Smooth muscle cell of the brain vasculature (primary cell): Measurements from ENCODE around the gene EEF1E1.

Experiments
- DNase-seq: peaks from one replicate; pipeline ENCODE4 v3.0.0-alpha.2; 2012; ENCODE audit warnings: low read depth, low spot score

The EEF1E1 gene

GRCh38 chr6:8087870-8088754 is 14.2 kb downstream of the EEF1E1 start:
- DNase-seq: no peak

GRCh38 chr6:8086755-8087306 is 15.5 kb downstream of the EEF1E1 start:
- no peak for DNase-seq

GRCh38 chr6:8085053-8085511 is 17.3 kb downstream of the EEF1E1 start:
- peak; percentile 66 for DNase-seq

DNA sequence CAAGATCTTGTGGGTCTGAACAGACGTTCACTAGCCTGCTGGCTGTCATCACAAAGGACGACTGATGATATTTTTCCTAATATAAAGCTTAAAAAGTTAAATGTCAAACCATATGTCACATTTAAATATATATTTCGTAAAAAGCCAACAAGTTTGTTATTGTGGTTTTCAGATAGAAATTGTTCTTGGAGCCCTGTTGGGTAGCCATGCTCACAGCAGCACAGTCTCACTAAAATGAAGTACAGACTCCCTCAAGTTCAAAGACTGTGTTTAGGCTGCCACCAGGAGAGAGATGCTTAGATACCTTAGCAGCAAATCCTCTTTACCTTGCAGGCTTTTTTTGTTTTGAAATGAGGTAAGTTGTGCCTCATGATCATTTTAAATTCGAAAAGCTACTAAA is 17.8 kb downstream of the EEF1E1 start:
- no peak for DNase-seq

DNA sequence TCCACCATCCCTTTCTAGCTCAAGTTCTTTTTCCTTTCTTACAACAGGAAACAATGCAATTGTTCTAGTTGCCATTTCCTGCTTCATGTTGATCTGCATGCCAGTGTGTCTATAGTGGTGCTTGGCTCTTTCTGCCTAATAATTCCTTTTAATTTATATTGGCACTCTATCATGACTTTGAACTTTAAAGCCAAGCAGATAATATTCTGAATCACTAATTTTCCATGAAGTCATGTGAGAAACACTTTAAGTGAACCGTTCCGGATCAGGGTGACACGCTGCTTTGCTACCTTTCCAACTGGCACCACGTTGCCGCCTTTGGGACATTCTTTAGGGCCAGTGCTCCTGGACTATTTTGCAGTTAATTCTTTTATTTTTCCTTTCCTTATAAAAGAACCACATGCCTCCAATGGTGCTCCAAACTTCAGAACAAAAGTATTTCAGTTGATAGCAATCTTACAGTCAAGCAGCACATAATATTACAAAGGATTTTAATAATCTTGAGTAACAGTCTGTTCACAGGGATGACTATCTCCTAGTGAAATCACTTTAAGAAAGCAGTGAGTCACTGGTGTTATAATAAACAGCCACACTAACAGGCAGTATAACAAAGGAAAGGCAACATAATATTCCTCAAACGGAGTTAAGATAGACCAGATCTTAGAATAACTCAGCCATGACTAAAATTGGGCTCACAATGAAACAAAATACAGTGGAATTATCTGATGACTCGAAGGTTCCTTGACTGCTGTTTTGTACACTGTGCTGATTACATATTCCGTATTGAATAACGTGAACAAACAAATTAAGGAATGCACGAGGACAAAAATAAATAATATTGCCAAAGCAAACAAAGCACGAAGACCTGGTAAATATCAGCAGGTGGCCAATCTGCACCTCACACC is 19.1 kb downstream of the EEF1E1 start:
- no peak for DNase-seq

- no peak for DNase-seq
Measured at GRCh38 chr6:8082572-8082953, 19.8 kb downstream of the EEF1E1 start.

GRCh38 chr6:8080362-8081151 is 21.8 kb downstream of the EEF1E1 start:
- no peak for DNase-seq

DNA sequence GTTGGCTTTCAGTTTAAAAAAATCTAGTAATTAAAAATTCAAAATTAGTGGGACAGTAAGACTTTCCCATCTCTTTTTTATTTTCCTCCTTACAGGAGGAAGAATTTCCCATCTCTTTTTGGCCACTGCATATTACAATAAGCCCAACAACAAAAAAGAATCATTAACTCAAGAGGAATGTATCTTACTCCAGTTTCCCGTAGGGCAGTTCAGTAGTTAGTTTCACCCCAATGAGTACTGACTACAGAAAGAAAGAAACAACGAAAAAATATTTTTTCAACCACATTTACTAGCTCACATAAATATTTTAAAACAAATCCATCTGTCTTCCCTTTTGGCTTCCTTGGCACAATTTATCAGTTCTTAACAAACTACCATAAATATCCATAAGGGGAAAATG is 23.2 kb downstream of the EEF1E1 start:
- no peak for DNase-seq

DNA sequence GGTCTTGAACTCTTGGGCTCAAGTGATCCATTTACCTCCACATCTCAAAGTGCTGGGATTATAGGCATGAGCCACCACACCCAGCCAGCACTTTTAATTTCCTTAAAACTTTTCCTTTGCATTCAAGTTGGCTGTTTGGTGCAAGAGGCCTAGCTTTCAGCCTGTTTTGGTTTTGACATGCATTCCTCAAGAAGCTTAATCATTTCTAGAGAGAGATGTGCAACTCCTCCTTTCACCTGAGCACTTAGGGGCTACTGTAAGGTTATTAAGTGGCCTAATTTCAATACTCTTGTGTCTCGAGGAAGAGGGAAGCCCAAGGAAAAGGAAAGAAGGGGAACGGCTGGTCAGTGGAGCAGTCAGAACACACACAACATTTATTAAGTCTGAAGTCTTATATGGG is 24.4 kb downstream of the EEF1E1 start:
- no peak for DNase-seq

DNA sequence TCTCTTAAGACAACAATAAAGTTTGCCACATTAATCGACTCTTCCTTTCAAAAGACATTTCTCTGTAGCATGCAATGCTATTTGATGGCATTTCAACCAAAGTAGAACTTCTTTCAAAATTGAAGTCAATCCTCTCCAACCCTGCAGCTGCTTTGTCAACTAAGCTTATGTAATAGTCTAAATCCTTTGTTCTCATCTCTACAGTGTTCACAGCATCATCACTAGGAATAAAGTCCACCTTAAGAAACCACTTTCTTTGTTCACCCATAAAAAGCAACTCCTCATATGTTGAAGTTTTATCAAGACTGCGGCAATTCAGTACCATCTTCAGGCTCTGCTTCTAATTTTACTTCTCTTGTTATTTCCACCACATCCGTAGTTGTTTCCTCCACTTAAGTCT is 26.6 kb downstream of the EEF1E1 start:
- DNase-seq: no peak

DNA sequence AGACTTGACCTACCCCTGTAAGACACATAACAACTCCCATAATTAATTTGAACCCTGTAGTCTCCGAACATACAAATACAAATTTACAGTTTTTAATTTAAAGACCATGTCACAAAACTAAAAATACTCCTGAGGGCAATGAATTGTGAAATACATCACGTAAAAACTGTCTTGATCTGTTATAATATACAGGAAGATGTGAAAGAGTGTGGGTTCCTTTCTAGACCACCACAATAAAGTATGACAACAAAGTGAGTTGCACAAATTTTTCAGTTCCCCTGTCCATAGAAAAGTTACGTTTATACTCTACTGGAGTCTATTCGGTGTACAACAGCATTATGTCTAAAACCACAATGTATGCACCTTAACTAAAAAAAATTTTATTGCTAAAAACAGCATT is 27.2 kb downstream of the EEF1E1 start:
- DNase-seq: no peak

GRCh38 chr6:8074213-8074612 is 28.1 kb downstream of the EEF1E1 start:
- no peak for DNase-seq

GRCh38 chr6:8073758-8074157 is 28.6 kb downstream of the EEF1E1 start:
- DNase-seq: no peak

DNA sequence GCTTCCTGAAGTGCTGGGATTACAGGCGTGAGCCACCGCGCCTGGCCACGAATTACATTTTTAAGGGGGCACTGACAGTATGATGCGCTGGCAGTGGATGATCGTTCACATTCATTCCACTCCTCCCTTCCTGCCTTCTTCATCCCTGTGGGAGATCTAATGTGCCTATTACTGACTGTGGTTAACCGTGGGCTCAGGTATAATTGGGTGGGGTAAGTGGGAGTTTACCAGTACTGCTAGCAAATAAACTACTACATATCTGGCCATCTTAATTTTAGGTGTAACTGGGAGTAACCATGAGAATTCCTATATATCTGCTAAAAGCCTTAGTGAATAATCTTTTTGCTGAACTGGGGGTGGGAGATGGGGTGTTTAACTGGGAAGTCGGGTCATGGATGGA is 31.6 kb downstream of the EEF1E1 start:
- no peak for DNase-seq

- DNase-seq: no peak
Measured at GRCh38 chr6:8069631-8070284, 32.6 kb downstream of the EEF1E1 start.

DNA sequence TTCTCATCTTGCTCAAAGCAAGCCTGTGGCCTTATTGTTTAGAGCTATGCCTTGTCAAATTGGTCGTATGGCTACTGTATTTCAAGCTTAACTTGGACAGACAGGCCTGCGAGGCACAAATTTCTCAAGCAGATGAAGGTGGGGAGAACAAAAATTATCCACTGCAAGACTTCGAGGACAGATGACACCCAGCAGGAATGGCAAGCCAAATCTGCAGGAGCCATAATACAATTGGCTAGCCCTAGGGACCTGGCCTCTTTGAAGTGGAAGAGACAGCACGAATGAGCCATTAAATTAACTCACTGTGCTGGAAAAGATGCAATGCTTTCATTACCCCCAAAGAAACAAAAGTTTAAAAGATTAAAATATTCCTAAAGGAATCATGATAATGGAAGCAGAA is 33.2 kb downstream of the EEF1E1 start:
- no peak for DNase-seq

GRCh38 chr6:8066108-8066507 is 36.2 kb downstream of the EEF1E1 start:
- DNase-seq: no peak

- DNase-seq: no peak
Measured at GRCh38 chr6:8065519-8065911, 36.8 kb downstream of the EEF1E1 start.

DNA sequence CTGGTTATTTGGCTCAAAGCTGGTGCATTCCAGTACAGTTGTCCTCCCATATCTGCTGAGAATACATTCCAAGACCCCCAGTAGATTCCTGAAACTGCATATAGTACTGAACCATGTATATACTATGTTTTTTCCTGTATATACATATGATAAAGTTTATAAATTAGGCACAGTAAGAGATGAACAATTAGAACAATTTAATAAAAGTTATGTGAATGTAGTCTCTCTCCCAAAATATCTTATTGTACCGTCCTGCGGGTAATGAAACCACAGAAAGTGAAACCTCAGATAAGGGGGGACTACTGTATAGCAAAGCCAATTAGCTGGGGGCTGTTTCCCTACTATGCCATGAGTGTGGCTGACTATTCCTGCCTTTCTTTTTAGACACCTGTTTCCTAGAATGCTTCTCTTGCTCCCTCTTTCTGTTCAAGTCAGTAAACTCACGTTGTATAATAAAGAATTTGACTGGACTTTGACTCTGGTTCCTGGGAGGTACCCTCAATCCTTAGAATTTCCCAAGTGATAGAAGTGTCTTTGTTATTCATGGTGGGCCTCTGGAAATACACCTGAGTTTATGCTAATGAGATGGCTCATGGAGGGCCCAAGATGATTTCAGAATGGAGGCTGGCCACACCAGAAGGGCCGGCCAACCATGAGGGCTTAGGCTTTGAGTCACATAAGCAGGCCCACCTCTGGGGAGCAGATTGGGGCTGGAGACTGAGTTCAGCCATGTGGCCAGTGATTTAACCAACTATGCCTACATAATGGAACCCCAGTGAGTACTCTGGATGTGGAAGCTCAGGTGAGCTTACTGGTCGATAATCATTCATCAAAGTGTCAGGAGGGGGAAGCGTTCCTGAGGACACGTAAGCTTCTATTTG is 37.5 kb downstream of the EEF1E1 start:
- DNase-seq: no peak
